ENCODE results near the gene CDH7.
A peak's percentile ranks its signal among the peaks of the same experiment; 100 is the strongest.

The CDH7 gene

GRCh38 chr18:65919663-65920062, 168.9 kb downstream of the CDH7 start:
- H3K4me3 Mint-ChIP-seq, result no peak overlapping the region
- no peaks in the 10 kb centered on the region for H3K9me3 Mint-ChIP-seq
- no peak overlapping the region for H3K27ac Mint-ChIP-seq
- DNase-seq (no peak), ATAC-seq (no peak)
- H3K27me3 Mint-ChIP-seq, result no peaks in the 10 kb centered on the region
- H3K36me3 Mint-ChIP-seq (ENCODE audit: low read depth), result no peaks in the 10 kb centered on the region
- H3K4me1 Mint-ChIP-seq, result no peaks in the 10 kb centered on the region

- H3K27ac Mint-ChIP-seq, result no peak overlapping the region
- no peak for DNase-seq
- no peak overlapping the region for H3K4me3 Mint-ChIP-seq
These were observed 171.3 kb downstream of the CDH7 start for GRCh38 chr18:65922103-65922502.

DNA sequence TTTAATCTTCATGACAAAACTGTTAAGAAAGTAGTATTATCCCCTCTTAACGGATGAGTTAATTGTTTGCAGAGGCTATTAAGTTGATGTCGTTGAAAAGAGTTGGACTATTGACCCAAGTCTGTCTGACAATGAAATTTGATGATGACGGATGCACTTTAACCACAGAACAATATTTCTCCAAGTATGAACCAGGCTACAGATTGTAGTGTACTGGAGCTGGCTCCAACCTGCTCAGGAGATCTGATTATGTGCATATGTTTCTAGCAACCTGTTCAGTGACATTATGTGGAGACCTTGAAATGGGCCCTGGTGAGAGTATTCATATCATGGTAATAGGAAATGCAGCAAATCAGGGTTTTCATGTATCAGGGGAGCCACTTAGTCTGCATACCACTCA, 174.1 kb downstream of the CDH7 start:
- DNase-seq, result no peak
- H3K27me3 Mint-ChIP-seq, result no peaks in the 10 kb centered on the region
- no peak overlapping the region for H3K4me3 Mint-ChIP-seq
- no peak overlapping the region for H3K27ac Mint-ChIP-seq
- H3K4me1 Mint-ChIP-seq, result no peaks in the 10 kb centered on the region
- H3K9me3 Mint-ChIP-seq, result peaks cover 5% of the 10 kb centered on the region
- no peaks in the 10 kb centered on the region for H3K36me3 Mint-ChIP-seq (ENCODE audit: low read depth)
- ATAC-seq, result no peak

More at GRCh38 chr18:65922103-65922502, 171.3 kb downstream of the CDH7 start:
- H3K36me3 Mint-ChIP-seq (ENCODE audit: low read depth), result no peaks in the 10 kb centered on the region
- no peak for ATAC-seq
- no peaks in the 10 kb centered on the region for H3K9me3 Mint-ChIP-seq
- no peaks in the 10 kb centered on the region for H3K4me1 Mint-ChIP-seq
- H3K27me3 Mint-ChIP-seq, result no peaks in the 10 kb centered on the region

GRCh38 chr18:65934874-65935273, 184.1 kb downstream of the CDH7 start:
- no peaks in the 10 kb centered on the region for H3K4me1 Mint-ChIP-seq
- H3K4me3 Mint-ChIP-seq, result no peak overlapping the region
- H3K27ac Mint-ChIP-seq, result no peak overlapping the region
- no peak for DNase-seq
- H3K9me3 Mint-ChIP-seq, result peaks cover 5% of the 10 kb centered on the region
- H3K27me3 Mint-ChIP-seq, result no peaks in the 10 kb centered on the region
- ATAC-seq, result no peak
- H3K36me3 Mint-ChIP-seq (ENCODE audit: low read depth), result no peaks in the 10 kb centered on the region

- H3K27ac Mint-ChIP-seq, result no peak overlapping the region
- H3K27me3 Mint-ChIP-seq, result no peaks in the 10 kb centered on the region
- H3K36me3 Mint-ChIP-seq (ENCODE audit: low read depth), result no peaks in the 10 kb centered on the region
- no peak for ATAC-seq
- H3K9me3 Mint-ChIP-seq, result peaks cover 5% of the 10 kb centered on the region
- DNase-seq, result no peak
- no peaks in the 10 kb centered on the region for H3K4me1 Mint-ChIP-seq
- H3K4me3 Mint-ChIP-seq, result no peak overlapping the region
These were observed 185.9 kb downstream of the CDH7 start for GRCh38 chr18:65936678-65937077.

GRCh38 chr18:65937180-65937579, 186.4 kb downstream of the CDH7 start:
- Mint-ChIP-seq H3K9me3 (peaks cover 5% of the 10 kb centered on the region), H3K4me1 (no peaks in the 10 kb centered on the region), H3K27ac (no peak overlapping the region), H3K27me3 (no peaks in the 10 kb centered on the region), H3K4me3 (no peak overlapping the region), H3K36me3 (ENCODE audit: low read depth) (no peaks in the 10 kb centered on the region)
- ATAC-seq (no peak), DNase-seq (no peak)

- Mint-ChIP-seq H3K36me3 (ENCODE audit: low read depth) (no peaks in the 10 kb centered on the region), H3K4me1 (no peaks in the 10 kb centered on the region), H3K9me3 (peaks cover 5% of the 10 kb centered on the region), H3K27ac (no peak overlapping the region), H3K4me3 (no peak overlapping the region), H3K27me3 (no peaks in the 10 kb centered on the region)
- DNase-seq, result peak; percentile 16
- no peak for ATAC-seq
These were observed 188.0 kb downstream of the CDH7 start for GRCh38 chr18:65938592-65939372.
